NCI-H510A treated with DMSO at 0.1 percent for 48 hours (cell line): Measurements from ENCODE around the gene HOPX.
"Not testable (repeated sequence)": the region's sequence is repeated elsewhere in the genome, so short reads cannot be mapped to it uniquely, and the experiment has no call there.

ENCODE experiments used
- DNase-seq: peaks from one replicate; lab custom pipeline; 2025; lab: John Stamatoyannopoulos, UW

Gene HOPX

GRCh38 chr4:56654238-56654632 is 26.9 kb downstream of the HOPX start:
- no peak for DNase-seq

- DNase-seq = no peak
These were observed 27.4 kb downstream of the HOPX start for GRCh38 chr4:56653461-56654237.

GRCh38 chr4:56652196-56652595 is 28.9 kb downstream of the HOPX start:
- DNase-seq = no peak

- DNase-seq = no peak
These were observed 30.1 kb downstream of the HOPX start for GRCh38 chr4:56651056-56651350.

GRCh38 chr4:56650262-56651055 is 30.6 kb downstream of the HOPX start:
- no peak for DNase-seq

GRCh38 chr4:56649445-56650261 is 31.4 kb downstream of the HOPX start:
- DNase-seq = no peak

GRCh38 chr4:56648824-56649151 is 32.3 kb downstream of the HOPX start:
- DNase-seq = no peak

- DNase-seq = no peak
These were observed 32.9 kb downstream of the HOPX start for GRCh38 chr4:56648021-56648823.

- no peak for DNase-seq
These were observed 34.8 kb downstream of the HOPX start for GRCh38 chr4:56646341-56646740.

GRCh38 chr4:56643596-56643995 is 37.5 kb downstream of the HOPX start:
- no peak for DNase-seq

GRCh38 chr4:56641494-56642051 is 39.5 kb downstream of the HOPX start:
- no peak for DNase-seq

- no peak for DNase-seq
These were observed 40.2 kb downstream of the HOPX start for GRCh38 chr4:56640621-56641493.

GRCh38 chr4:56637791-56638190 is 43.3 kb downstream of the HOPX start:
- DNase-seq = no peak

GRCh38 chr4:56637154-56637553 is 43.9 kb downstream of the HOPX start:
- DNase-seq = no peak

- DNase-seq = not testable (repeated sequence)
These were observed 46.1 kb downstream of the HOPX start for GRCh38 chr4:56634954-56635353.

GRCh38 chr4:56633486-56633885 is 47.6 kb downstream of the HOPX start:
- DNase-seq = no peak

GRCh38 chr4:56630876-56631666 is 50.0 kb downstream of the HOPX start:
- no peak for DNase-seq

GRCh38 chr4:56628592-56628991 is 52.5 kb downstream of the HOPX start:
- DNase-seq = no peak

GRCh38 chr4:56627985-56628384 is 53.1 kb downstream of the HOPX start:
- no peak for DNase-seq

GRCh38 chr4:56627375-56627774 is 53.7 kb downstream of the HOPX start:
- DNase-seq = no peak
